Superior temporal gyrus (tissue), 1 donor: ENCODE measurements around the gene ID3.
"Not testable (repeated sequence)": the region's sequence is repeated elsewhere in the genome, so short reads cannot be mapped to it uniquely, and the experiment has no call there.

Source experiments
- DNase-seq: peaks from one replicate; pipeline ENCODE4 v3.0.0-alpha.2; 2016; ENCODE audit errors: extremely low spot score

The ID3 gene

GRCh38 chr1:23589585-23589986 is 30.3 kb upstream of the ID3 start:
- DNase-seq: no peak

DNA sequence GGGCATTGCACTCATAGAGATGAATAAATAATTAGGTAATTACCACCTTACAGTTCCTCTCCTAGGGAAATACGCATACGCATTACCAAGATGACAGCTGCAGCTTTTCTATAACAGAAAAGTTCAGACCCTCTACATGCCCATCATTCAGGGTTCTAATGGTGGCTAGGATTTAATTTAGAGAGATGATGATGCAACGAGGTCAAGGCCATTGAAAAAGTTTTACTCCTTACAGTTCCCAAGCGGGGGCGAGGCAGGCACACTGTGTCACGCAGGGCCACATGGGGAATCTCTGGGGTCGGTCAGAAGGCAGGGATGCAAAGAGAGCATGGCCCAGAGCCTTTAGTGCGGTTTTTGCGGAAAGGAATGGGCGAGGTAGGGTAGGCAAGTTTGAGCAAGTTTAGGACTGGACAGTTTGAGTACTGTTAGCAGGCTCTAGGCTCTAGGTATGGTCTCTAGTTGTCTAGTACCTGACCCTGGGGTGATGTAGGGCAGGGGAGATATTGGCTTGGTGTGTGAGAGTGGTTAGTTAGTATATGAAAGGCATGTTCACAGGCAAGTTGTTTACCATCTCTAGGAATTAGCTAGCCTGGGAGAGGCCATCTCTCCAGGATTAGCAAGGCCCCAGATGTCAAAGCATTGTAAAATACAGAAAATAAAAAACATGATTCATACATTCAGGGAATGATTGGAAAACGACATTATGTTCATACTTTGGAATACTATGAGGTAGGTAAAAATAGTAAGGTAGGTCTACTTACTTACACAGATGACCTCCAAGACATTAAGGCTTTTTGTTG is 29.6 kb upstream of the ID3 start:
- DNase-seq: no peak

GRCh38 chr1:23585321-23586022 is 26.2 kb upstream of the ID3 start:
- DNase-seq: no peak

DNA sequence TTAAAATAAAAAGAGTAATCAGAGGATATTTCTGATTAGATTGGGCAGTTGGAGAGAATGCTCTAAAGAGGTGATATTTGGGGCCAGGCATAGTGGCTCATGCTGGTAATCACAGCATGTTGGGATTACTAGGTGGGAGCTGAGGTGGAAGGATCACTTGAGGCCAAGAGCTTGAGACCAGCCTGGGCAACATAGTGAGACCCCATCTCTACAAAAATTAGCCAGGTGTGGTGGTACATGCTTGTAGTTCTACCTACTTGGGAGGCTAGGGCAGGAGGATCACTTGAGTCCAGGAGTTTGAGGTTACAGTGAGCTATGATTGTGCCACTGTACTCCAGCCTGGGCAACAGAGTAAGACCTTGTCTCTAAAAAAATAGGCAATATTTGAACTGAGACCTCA is 24.4 kb upstream of the ID3 start:
- DNase-seq: not testable (repeated sequence)

DNA sequence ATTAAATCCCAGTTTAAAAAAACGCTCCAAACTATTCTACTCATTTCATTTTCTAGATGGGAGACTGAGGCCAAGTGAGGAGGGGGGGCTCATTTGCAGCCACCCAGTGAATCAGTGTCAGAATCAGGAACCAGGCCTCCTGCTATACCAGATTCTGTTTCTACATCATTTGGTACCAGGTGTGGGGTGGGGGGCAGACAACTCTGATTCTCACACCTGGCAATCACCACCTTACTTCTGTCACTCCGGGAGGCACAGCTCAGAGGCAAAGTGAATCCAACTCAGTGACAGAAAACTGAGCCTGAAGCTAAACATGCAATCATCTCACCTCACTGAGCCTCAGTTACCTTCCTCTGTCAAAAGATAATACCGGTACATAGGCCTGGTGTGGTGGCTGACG is 23.5 kb upstream of the ID3 start:
- no peak for DNase-seq

DNA sequence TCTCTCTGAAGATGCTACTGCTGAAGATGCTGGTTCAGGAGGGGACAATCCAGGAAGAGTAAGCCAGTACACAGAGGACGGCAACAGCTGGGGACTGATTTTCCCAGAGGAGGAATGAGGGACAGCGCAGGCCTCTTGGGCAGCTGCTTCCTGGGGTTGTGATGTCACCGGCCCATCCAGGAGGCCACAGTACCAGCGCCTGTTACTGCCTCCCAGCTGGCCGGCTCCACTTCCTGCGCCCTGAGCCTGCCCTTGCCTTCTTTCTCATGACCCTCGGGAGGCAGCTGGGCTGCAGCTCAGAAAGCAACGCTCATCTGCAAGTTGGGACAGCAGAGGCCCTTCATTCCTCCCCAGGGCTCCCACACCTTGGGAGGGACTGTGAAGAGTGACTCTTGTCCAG is 21.9 kb upstream of the ID3 start:
- DNase-seq: peak; percentile 51

GRCh38 chr1:23578997-23579363 is 19.7 kb upstream of the ID3 start:
- no peak for DNase-seq

GRCh38 chr1:23578311-23578996 is 19.2 kb upstream of the ID3 start:
- no peak for DNase-seq

DNA sequence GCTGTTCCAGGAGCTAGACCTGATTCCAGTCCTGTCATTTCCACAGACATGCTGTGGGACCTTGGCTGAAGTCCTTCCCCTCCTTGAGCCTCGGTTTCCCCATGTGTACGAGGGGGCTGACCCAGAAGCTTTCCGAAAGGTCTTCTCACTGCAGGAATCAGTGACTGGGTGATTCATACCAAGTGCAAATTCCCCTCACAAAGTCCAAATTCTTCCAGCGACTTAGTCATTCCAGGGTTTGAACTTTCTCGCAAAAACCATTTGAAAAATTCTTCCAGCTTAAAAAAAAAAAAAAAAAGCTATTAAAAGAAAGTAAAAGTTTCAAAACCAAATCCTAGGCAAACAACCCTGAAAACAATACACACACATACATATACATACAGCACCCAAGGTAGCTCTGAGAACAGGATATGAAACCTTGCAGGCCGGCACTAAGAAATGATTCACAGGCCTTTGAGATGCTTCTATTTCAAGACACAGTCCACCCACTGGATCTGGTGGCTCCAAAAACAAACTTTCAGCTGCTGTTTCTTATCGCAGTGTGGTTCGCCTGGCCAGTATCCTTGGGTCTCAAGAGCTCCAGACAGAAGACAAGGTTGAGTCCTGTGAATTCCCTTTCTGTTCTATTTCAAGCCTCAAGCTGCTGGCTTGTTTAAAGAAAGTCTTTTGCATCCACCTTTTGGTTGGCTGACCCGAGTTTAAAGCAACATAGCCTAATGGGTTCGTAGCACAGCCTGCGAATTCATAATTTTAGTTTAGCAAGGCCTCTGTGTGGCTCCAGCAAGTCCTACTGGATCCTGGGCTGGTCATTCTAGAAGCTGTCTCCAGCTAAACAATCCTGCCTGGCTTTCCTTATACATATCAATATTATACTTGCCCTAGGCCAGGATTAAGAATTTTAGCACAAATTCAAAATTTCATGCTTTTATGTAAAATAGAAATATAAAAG is 18.0 kb upstream of the ID3 start:
- peak; percentile 62 for DNase-seq

GRCh38 chr1:23576338-23577055 is 17.2 kb upstream of the ID3 start:
- DNase-seq: no peak

DNA sequence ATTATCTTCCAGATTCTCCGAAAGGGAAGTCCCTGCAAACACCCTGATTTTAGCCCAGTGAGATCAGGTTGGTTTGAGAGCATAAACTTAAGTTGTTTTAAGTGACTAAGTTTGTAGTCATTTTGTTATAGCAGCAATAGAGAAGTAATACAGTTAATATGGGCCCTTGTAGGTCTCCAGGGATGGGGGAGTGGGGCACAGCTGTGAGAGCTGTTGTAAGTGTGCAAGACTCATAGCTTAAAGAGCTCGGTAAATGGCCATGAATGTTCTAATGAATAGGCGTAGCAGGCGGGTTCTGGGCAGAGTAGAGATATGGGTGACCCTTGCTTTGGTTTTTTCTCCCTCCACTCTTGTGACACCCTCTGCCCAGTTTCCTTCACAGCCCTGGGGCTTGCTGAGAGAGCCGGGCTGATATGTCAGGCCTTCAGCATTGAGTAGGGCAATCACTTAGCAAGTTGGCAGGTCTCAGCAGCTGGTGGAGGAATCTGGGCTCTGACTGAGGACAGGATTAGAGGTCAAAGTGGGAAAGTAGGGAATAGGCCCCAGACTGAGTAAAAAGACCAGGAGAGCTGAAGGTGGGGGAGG is 16.0 kb upstream of the ID3 start:
- DNase-seq: no peak

- no peak for DNase-seq
Measured at GRCh38 chr1:23574265-23574754, 15.0 kb upstream of the ID3 start.

- DNase-seq: no peak
Measured at GRCh38 chr1:23573574-23574182, 14.4 kb upstream of the ID3 start.

GRCh38 chr1:23571465-23571864 is 12.2 kb upstream of the ID3 start:
- no peak for DNase-seq

DNA sequence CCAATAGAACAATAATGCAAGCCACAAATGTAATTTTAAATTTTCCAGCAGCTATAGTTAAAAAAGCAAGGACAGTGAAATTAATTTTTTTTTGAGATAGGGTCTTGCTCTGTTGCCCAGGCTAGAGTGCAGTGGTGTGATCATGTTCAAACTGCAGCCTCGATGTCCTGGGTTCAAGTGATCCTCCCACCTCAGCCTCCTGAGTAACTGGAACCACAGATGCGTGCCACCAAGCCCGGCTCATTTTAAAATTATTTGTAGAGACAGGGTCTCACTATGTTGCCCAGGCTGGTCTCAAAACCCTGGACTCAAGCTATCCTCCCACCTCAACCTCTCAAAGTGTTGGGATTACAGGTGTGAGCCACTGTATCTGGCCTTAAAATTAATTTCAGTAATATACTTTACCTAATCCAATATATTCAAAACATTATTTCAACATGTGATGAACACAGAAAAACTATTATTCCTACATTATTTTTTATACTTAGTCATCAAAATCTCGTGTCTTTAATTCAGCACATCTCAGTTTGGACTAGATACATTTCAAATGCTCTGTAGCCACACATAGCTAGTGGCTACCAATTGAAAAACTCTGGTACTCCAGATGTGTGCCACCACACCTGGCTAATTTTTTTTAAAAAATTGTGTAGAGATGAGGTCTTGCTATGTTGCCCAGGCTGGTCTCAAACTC is 10.8 kb upstream of the ID3 start:
- no peak for DNase-seq

DNA sequence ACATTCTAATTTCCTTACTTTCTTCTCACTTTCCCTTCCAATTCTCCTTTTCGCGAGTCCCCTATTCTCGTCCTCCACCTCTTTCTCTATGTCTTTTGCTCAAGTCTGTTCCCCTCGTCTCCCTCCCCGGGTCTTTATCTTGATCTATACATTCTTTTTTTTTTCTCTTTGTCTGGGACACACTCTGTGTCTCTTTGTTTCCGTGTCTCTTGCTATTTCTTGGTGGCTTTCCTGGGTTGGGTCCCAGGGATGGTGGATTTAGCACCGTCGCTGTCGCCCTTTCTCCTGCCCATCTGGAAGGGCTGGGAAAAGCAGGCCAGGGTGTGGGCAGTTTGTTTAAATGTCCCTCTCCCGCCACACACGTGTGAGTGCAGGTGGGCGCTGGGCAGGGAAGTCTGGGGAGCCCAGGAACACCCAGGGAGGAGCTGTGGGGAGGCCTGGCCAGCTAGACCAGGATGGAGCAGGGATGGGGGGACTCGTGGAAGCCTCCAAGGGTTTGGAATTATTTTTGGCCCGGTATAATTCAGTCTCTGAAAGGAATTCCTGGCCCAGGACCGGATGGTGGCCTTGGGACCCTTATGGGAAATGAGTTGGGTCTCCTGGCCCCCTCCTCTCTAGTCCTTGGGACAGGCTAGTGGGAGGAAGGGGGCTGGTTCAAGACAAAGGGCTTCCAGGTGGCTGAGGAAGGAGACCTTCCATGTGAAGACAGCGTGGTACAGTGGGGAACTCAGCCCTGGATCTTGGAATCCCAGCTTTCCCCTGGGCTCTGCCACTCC is 9.5 kb upstream of the ID3 start:
- DNase-seq: no peak

GRCh38 chr1:23567996-23568607 is 8.8 kb upstream of the ID3 start:
- DNase-seq: peak; percentile 76

DNA sequence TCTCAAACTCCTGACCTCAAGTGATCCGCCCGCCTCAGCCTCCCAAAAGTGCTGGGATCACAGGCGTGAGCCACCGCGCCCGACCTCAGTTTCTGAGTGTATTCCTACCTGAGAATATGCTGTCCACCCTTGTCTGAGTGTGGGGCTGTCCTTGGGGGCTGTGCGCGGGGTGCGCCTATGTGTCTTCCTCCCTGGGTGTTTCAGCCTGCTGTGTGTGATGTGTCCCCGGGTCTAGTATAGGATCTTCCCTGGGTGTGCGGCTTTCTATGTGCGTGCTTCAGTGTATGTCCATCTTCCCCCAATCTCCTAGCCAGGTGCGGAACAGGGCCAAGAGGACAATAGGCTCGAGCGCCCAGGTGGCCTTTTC is 8.3 kb upstream of the ID3 start:
- no peak for DNase-seq
